B cell (primary cell): ENCODE results near the gene BIN2. TPM values are rescaled to one million over a fixed set of nuclear protein-coding genes. Genes with fewer than 3 reads are reported as not detected.
A peak's percentile ranks its signal among the peaks of the same experiment; 100 is the strongest.
"Not testable (repeated sequence)": the region's sequence is repeated elsewhere in the genome, so short reads cannot be mapped to it uniquely, and the experiment has no call there.

ENCODE experiments used
- ATAC-seq: fragments of 200-7000 bp; cut with Tn5 transposase; one replicate; pipeline ENCODE4 v1.10.0; 2021; ENCODE audit warnings: low read depth, mild to moderate bottlenecking, moderate number of reproducible peaks, moderate library complexity
- CTCF ChIA-PET: fragments of 350-600 bp; sonication (Branson Sonifier 250); formaldehyde crosslinking; loops from one replicate; lab custom pipeline; 2021; ENCODE audit warnings: antibody characterized with exemption, inconsistent platforms; lab: Charles Lee
- POLR2A ChIA-PET: fragments of 350-600 bp; sonication (Branson Sonifier 250); formaldehyde crosslinking; loops from one replicate; lab custom pipeline; 2021; ENCODE audit warnings: antibody characterized with exemption; lab: Charles Lee
- DNase-seq: peaks from one replicate; pipeline ENCODE4 v3.0.0; 2013
- H2AFZ ChIP-seq: 2 replicates; pipeline ENCODE4 v1.6.1; 2012; ENCODE audit warnings: mild to moderate bottlenecking, low read depth, low read length; ENCODE audit not compliant: insufficient read depth, poor library complexity, severe bottlenecking
- H3K27ac ChIP-seq, 2 donors: 1 replicate in 1 of 2; 2 replicates in 1 of 2; pipeline ENCODE4 v1.5.1; 2012 to 2013; ENCODE audit warnings: low read length in 2 of 2, mild to moderate bottlenecking in 2 of 2, moderate library complexity in 1 of 2
- H3K27me3 ChIP-seq, 4 experiments: fragments of 200-600 bp in 1 of 4; sonication (generic) in 1 of 4; replicated peaks in 1 of 4; 1 replicate in 2 of 4; 2 replicates in 2 of 4; pipeline versions ENCODE4 v1.6.1 to v1.7.0; 2013 to 2016; ENCODE audit warnings: low read length in 3 of 4, mild to moderate bottlenecking in 2 of 4, mixed read lengths in 1 of 4, moderate library complexity in 1 of 4; ENCODE audit not compliant: insufficient read depth in 4 of 4, control insufficient read depth in 3 of 4; ENCODE audit errors: control extremely low read depth in 1 of 4
- H3K36me3 ChIP-seq, 2 experiments: replicated peaks in 1 of 2; 1 replicate in 1 of 2; 2 replicates in 1 of 2; pipeline versions ENCODE4 v1.6.1 to v1.7.1; 2013; ENCODE audit warnings: low read length in 1 of 2; ENCODE audit not compliant: insufficient read depth in 2 of 2, control insufficient read depth in 1 of 2; ENCODE audit errors: control extremely low read depth in 1 of 2, extremely low read depth in 1 of 2
- H3K4me1 ChIP-seq, 2 donors: fragments of 200-600 bp in 1 of 2; sonication (generic) in 1 of 2; 1 replicate in 1 of 2; 2 replicates in 1 of 2; pipeline versions ENCODE4 v1.5.1 to v1.6.1; 2013 to 2017; ENCODE audit warnings: low read length in 2 of 2; ENCODE audit not compliant: control insufficient read depth in 2 of 2, insufficient read depth in 2 of 2
- H3K4me2 ChIP-seq: replicated peaks from 2 replicates; pipeline ENCODE3; 2012; ENCODE audit warnings: mild to moderate bottlenecking, low read depth, low read length; ENCODE audit not compliant: poor library complexity, severe bottlenecking
- H3K4me3 ChIP-seq, 5 experiments: fragments of 200-600 bp in 1 of 5; sonication (generic) in 1 of 5; 1 replicate in 3 of 5; 2 replicates in 2 of 5; pipeline versions ENCODE4 v1.5.1 to v1.7.0; 2011 to 2016; ENCODE audit warnings: low read length in 4 of 5, mild to moderate bottlenecking in 4 of 5, low read depth in 2 of 5, control low read depth in 1 of 5, moderate library complexity in 1 of 5; ENCODE audit not compliant: insufficient read depth in 1 of 5; ENCODE audit errors: control extremely low read depth in 1 of 5, extremely low read depth in 1 of 5
- H3K79me2 ChIP-seq: fragments of 200-600 bp; sonication (generic); one replicate; pipeline ENCODE4 v1.6.0; 2016; ENCODE audit warnings: low read length; ENCODE audit not compliant: control insufficient read depth, insufficient read depth
- H3K9ac ChIP-seq: fragments of 200-600 bp; sonication (generic); 2 replicates; pipeline ENCODE4 v1.6.1; 2017; ENCODE audit warnings: mild to moderate bottlenecking, low read length, moderate library complexity
- H3K9me3 ChIP-seq, 3 donors: one replicate each; pipeline versions ENCODE4 v1.6.1 to v1.7.1; 2013; ENCODE audit warnings: low read length in 2 of 3; ENCODE audit not compliant: control insufficient read depth in 2 of 3, insufficient read depth in 1 of 3; ENCODE audit errors: control extremely low read depth in 1 of 3
- H4K20me1 ChIP-seq: 2 replicates; pipeline ENCODE4 v1.6.0; 2012; ENCODE audit warnings: mild to moderate bottlenecking, low read length; ENCODE audit not compliant: insufficient read depth, control insufficient read depth, poor library complexity, severe bottlenecking
- H3K27ac Mint-ChIP-seq: one replicate; pipeline ENCODE4 v1.8.0; 2021; ENCODE audit warnings: mixed read lengths
- H3K27me3 Mint-ChIP-seq: one replicate; pipeline ENCODE4 v1.8.0; 2021; ENCODE audit warnings: mixed read lengths
- H3K4me1 Mint-ChIP-seq: one replicate; pipeline ENCODE4 v1.8.0; 2021; ENCODE audit warnings: mixed read lengths
- H3K4me3 Mint-ChIP-seq: one replicate; pipeline ENCODE4 v1.8.0; 2021; ENCODE audit warnings: mixed read lengths
- H3K9me3 Mint-ChIP-seq: one replicate; pipeline ENCODE4 v1.8.0; 2022; ENCODE audit warnings: mixed read lengths; ENCODE audit not compliant: insufficient read depth
- CTCF ChIP-seq: fragments of 200-600 bp; IDR thresholded peaks from one replicate; pipeline ENCODE4 v1.8.0; 2022; ENCODE audit warnings: antibody characterized with exemption, mild to moderate bottlenecking
- EZH2 ChIP-seq: IDR thresholded peaks from 2 replicates; pipeline ENCODE4 v1.6.1; 2012; ENCODE audit warnings: borderline replicate concordance, low read depth, mild to moderate bottlenecking, moderate library complexity, low read length; ENCODE audit not compliant: insufficient read depth, poor library complexity, severe bottlenecking
- WGBS: methylation state at CpG from one replicate; pipeline ENCODE4 v1.1.5; 2013; ENCODE audit warnings: missing lambda C conversion rate; ENCODE audit not compliant: insufficient coverage; 5-methylcytosine and 5-hydroxymethylcytosine counted together
- intact Hi-C: fragments of 100-400 bp; cut with micrococcal nuclease; formaldehyde crosslinking; loops from one replicate; pipeline ENCODE4 v1.10.0; 2022
- polyA plus RNA-seq: library from polyadenylated mRNA; depleted of rRNA; stranded (reverse); fragments of >200 nt; gene quantifications from 2 replicates; pipeline ENCODE4 v1.2.3, GENCODE V29; 2012
- total RNA-seq, 2 donors: library from RNA; stranded (reverse); fragments of 120-200 nt in 1 of 2; gene quantifications; 1 replicate in 1 of 2; 2 replicates in 1 of 2; pipeline versions ENCODE4 v1.2.3 to v1.2.4, GENCODE V29; 2013 to 2022

Gene BIN2
- total and polyA plus RNA-seq, 2 donors (not counting 1 experiment from before 2014, with no cell fraction given): 41.5 to 100 TPM

DNA sequence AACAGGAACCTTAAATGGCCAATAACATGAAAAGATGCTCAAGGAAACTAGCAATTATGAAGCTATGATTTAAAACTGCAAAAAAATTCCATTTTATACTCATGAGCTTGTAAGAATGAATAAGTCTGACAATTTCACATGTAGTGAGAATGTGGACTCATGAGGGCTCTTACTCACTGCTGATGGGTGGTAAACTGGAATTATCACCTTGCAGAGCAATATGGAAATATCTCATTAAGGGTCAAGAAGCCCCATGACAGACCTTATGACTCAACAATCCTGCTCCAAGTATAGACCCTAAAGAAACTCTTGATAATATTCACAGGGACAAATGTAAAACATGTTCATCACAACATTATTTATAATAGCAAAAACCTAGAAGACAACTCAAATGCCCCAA lies 30.3 kb downstream of the BIN2 start:
- no peak overlapping the region for H3K27ac ChIP-seq
- no peaks in the 10 kb centered on the region for H3K9me3 ChIP-seq
- H2AFZ ChIP-seq: no peak overlapping the region
- no peak overlapping the region for H3K27ac Mint-ChIP-seq
- DNase-seq: no peak
- intact Hi-C loops: no loop called here
- H3K79me2 ChIP-seq: no peaks in the 10 kb centered on the region
- ChIA-PET CTCF (interaction anchor here (1.2 to 1.7 kb wide), 2 partner anchors 23 to 47 kb away, joined by 4 to 6 read pairs; partner anchors contain the start of gene SMAGP), POLR2A (no interaction called here)
- H4K20me1 ChIP-seq: no peaks in the 10 kb centered on the region
- no peaks in the 10 kb centered on the region for H3K27me3 ChIP-seq
- no peak overlapping the region for H3K4me2 ChIP-seq
- no peaks in the 10 kb centered on the region for H3K9me3 Mint-ChIP-seq
- H3K4me3 Mint-ChIP-seq: no peak overlapping the region
- H3K4me1 Mint-ChIP-seq: peaks cover 11% of the 10 kb centered on the region
- H3K4me3 ChIP-seq: no peak overlapping the region
- ATAC-seq: no peak
- H3K9ac ChIP-seq: no peak overlapping the region
- H3K4me1 ChIP-seq: peaks cover 0 to 8% of the 10 kb centered on the region in 2 donors
- H3K27me3 Mint-ChIP-seq: no peaks in the 10 kb centered on the region
- TF ChIP-seq EZH2: no peak
- no peak for TF ChIP-seq CTCF
- peaks cover 2 to 60% of the 10 kb centered on the region in 2 experiments for H3K36me3 ChIP-seq

GRCh38 chr12:51291603-51292513 lies 32.1 kb downstream of the BIN2 start:
- not testable (repeated sequence) for H3K27me3 ChIP-seq, H3K9me3 ChIP-seq, H3K79me2 ChIP-seq, H3K4me1 ChIP-seq, H2AFZ ChIP-seq, H4K20me1 ChIP-seq, H3K4me3 ChIP-seq, H3K27me3 Mint-ChIP-seq, H3K9ac ChIP-seq, H3K9me3 Mint-ChIP-seq, H3K27ac ChIP-seq
- intact Hi-C loops: loop anchor here (1.0 kb wide), 2 partner anchors 49 to 245 kb away; no protein-coding TSS in a partner anchor
- Histone ChIP-seq H3K36me3 (peaks cover 2 to 58% of the 10 kb centered on the region in 2 experiments), H3K4me2 (peak overlapping the region; percentile 26)
- ChIA-PET CTCF (interaction anchor here (0.5 to 3.3 kb wide), 9 partner anchors 9 to 514 kb away, joined by 3 to 30 read pairs (median 4); no protein-coding TSS in a partner anchor), POLR2A (interaction anchor here (0.6 kb wide), 1 partner anchor 528 kb away, joined by 7 read pairs; the partner anchor contains the start of gene ATF1)
- Mint-ChIP-seq H3K4me1 (peaks cover 11% of the 10 kb centered on the region), H3K4me3 (peak overlapping the region; percentile 57), H3K27ac (peak overlapping the region; percentile 81)
- DNase-seq: peak; percentile 25
- WGBS: 73% methylated on average over 3 of the region's 9 CpGs
- ATAC-seq: peak; percentile 78
